ENCODE results near the gene RTN4RL2.

DNA sequence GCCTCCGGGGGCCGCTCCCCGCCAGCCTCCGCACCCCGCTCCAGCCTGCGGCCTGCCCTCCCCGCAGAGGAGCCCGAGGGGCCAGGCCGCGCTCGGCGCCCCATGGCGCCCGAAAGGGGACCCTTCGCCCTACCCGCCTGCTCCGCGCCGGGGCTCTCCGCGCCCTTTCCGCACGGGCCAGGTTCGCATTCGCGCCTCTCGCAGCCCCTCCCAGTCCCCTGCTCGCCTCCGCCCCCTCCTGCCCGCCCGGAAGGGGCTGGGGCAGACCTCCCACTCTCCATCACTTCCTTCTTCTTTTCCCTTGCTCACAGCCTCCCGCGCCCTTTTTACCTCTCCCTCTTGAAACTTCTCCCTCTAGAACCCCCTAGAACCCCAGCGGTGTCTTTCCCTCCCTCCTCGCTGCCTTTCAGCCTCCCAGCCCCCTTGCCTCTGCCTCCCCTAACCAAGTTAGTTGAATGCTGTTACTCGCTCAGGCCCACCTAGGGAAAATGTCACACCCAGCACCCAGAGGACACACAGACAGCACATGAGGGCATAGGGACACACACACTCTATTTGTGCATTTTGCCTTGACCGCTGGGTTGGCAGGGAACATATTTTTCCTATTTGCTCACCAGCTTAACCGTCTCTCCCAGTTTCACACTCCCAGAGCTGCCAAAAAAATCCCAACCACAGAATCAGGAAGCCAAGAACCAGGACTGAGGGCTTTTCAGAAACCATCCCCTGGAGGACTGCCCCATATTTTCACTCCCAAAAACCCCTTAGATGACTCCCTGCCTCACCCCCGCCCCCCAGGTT is 33.2 kb upstream of the RTN4RL2 start, which contains the start of gene SLC43A3:
- TF ChIP-seq, protein P1, sequence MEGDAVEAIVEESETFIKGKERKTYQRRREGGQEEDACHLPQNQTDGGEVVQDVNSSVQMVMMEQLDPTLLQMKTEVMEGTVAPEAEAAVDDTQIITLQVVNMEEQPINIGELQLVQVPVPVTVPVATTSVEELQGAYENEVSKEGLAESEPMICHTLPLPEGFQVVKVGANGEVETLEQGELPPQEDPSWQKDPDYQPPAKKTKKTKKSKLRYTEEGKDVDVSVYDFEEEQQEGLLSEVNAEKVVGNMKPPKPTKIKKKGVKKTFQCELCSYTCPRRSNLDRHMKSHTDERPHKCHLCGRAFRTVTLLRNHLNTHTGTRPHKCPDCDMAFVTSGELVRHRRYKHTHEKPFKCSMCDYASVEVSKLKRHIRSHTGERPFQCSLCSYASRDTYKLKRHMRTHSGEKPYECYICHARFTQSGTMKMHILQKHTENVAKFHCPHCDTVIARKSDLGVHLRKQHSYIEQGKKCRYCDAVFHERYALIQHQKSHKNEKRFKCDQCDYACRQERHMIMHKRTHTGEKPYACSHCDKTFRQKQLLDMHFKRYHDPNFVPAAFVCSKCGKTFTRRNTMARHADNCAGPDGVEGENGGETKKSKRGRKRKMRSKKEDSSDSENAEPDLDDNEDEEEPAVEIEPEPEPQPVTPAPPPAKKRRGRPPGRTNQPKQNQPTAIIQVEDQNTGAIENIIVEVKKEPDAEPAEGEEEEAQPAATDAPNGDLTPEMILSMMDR (IDR thresholded peaks at IDR 0.05; ENCODE audit: insufficient read depth, low read length, poor library complexity, severe bottlenecking), result no peak
- no peak for TF ChIP-seq EZH2phosphoT487 (conservative IDR thresholded peaks at IDR 0.05; ENCODE audit: low read length)

All from SU-DHL-6 (cell line).